Panc1 (cell line): ENCODE results near the gene C16orf74. TPM values are rescaled to one million over a fixed set of nuclear protein-coding genes. Genes with fewer than 3 reads are reported as not detected.

ENCODE experiments used
- ATAC-seq: fragments of 200-7000 bp; cut with Tn5 transposase; 2 replicates; pipeline ENCODE4 v1.9.1; 2020; ENCODE audit warnings: mild to moderate bottlenecking, moderate library complexity
- BruUV-seq: library from RNA; stranded (reverse); fragments of 400-500 nt; replicated peaks from 2 replicates; lab custom pipeline; 2021; lab: Mats Ljungman, UMichigan
- CTCF ChIA-PET: fragments of 300-600 bp; sonication (Branson Sonifier 250); formaldehyde crosslinking; loops from one replicate; lab custom pipeline; 2022; ENCODE audit warnings: antibody characterized with exemption; lab: Charles Lee
- POLR2A ChIA-PET: fragments of 300-600 bp; sonication (Branson Sonifier 250); formaldehyde crosslinking; loops from one replicate; lab custom pipeline; 2022; ENCODE audit warnings: antibody characterized with exemption; lab: Charles Lee
- DNase-seq: peaks from one replicate; pipeline ENCODE4 v3.0.0-alpha.2; 2010; ENCODE audit warnings: low read depth, low spot score
- H3K27ac ChIP-seq: 2 replicates; pipeline ENCODE4 v1.5.1; 2011; ENCODE audit warnings: mild to moderate bottlenecking, low read length, inconsistent platforms
- H3K27me3 ChIP-seq: fragments of 200-500 bp; sonication (Bioruptor generic); 2 replicates; pipeline ENCODE4 v1.6.0; 2014; ENCODE audit warnings: low read length, inconsistent platforms; ENCODE audit not compliant: control insufficient read depth, insufficient read depth
- H3K36me3 ChIP-seq: fragments of 200-500 bp; sonication (Bioruptor generic); 2 replicates; pipeline ENCODE4 v1.5.1; 2014; ENCODE audit warnings: inconsistent platforms, mild to moderate bottlenecking, low read length, moderate library complexity; ENCODE audit not compliant: control insufficient read depth, insufficient read depth
- H3K4me1 ChIP-seq: 2 replicates; pipeline ENCODE4 v1.5.1; 2011; ENCODE audit warnings: inconsistent platforms, mild to moderate bottlenecking, low read length, moderate library complexity; ENCODE audit not compliant: control insufficient read depth, insufficient read depth
- H3K4me3 ChIP-seq, 2 experiments: 2 replicates each; pipeline ENCODE4 v1.5.1; 2011 to 2012; ENCODE audit warnings: low read depth in 2 of 2, low read length in 2 of 2, mild to moderate bottlenecking in 2 of 2, inconsistent platforms in 1 of 2, moderate library complexity in 1 of 2
- H3K9me3 ChIP-seq: fragments of 200-500 bp; sonication (Bioruptor generic); 2 replicates; pipeline ENCODE4 v1.5.1; 2014; ENCODE audit warnings: low read depth, mild to moderate bottlenecking, inconsistent platforms, low read length, moderate library complexity; ENCODE audit not compliant: control insufficient read depth, insufficient read depth
- CTCF ChIP-seq: fragments of 450-650 bp; IDR thresholded peaks from 2 replicates; pipeline ENCODE4 v1.5.1; 2017; ENCODE audit warnings: mild to moderate bottlenecking
- POLR2AphosphoS5 ChIP-seq: IDR thresholded peaks from 2 replicates; pipeline ENCODE4 v1.6.1; 2012; ENCODE audit warnings: mild to moderate bottlenecking, low read depth, low read length, moderate library complexity
- REST ChIP-seq, 2 experiments: IDR thresholded peaks; 2 replicates each; pipeline ENCODE4 v1.6.1; 2011 to 2012; ENCODE audit warnings: low read depth in 2 of 2, control low read depth in 1 of 2, low read length in 1 of 2, mild to moderate bottlenecking in 1 of 2, moderate library complexity in 1 of 2; ENCODE audit not compliant: insufficient read depth in 1 of 2
- SIN3A ChIP-seq: IDR thresholded peaks from 2 replicates; pipeline ENCODE4 v1.6.1; 2012; ENCODE audit warnings: low read depth, mild to moderate bottlenecking, low read length, moderate library complexity, borderline replicate concordance; ENCODE audit not compliant: insufficient read depth
- TCF7L2 ChIP-seq: IDR thresholded peaks from 2 replicates; pipeline ENCODE4 v1.6.1; 2011; ENCODE audit warnings: mild to moderate bottlenecking, low read depth, low read length, inconsistent platforms
- in situ Hi-C: cut with HindIII; loops from 2 replicates; pipeline ENCODE4 v1.10.0; 2016; ENCODE audit warnings: low sequenced_read_pairs, low pct_unique_long_range_greater_than_20kb
- intact Hi-C: fragments of 100-400 bp; cut with micrococcal nuclease; formaldehyde crosslinking; loops from one replicate; pipeline ENCODE4 v1.10.0; 2022; ENCODE audit not compliant: unreplicated experiment
- total RNA-seq: library from RNA; stranded (reverse); gene quantifications from one replicate; pipeline ENCODE4 v1.2.1, GENCODE V29; 2021; ENCODE audit not compliant: unreplicated experiment

C16orf74 gene
- total RNA-seq, 1 experiment from 2014 or later = 1.5 TPM

DNA sequence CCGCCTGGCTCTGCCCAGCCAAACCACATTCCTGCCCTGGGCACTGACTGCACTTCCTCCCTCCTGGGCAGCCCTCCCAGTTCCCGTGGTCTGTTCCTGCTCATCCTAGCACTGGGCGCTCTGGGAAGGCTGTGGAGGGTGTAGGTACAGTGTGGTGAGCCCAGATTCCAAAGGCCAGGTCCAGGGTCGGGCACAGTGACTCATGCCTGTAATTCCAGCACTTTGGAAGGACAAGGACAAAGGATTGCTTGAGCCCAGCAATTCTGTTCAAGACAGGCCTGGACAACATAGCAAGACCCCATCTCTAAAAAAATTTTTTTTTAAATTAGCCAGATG lies 30.6 kb downstream of the C16orf74 start:
- CTCF ChIA-PET = interaction anchor here (0.7 kb wide), 2 partner anchors 21 to 28 kb away, joined by 3 to 8 read pairs; no protein-coding TSS in a partner anchor

GRCh38 chr16:85719605-85720301 lies 31.1 kb downstream of the C16orf74 start:
- H3K36me3 ChIP-seq = no peaks in the 10 kb centered on the region

More for the DNA sequence above, 30.6 kb downstream of the C16orf74 start:
- no peaks in the 10 kb centered on the region for H3K9me3 ChIP-seq
- H3K4me3 ChIP-seq = no peak overlapping the region
- POLR2A ChIA-PET = no interaction called here
- intact Hi-C loops = no loop called here
- no TSS peak for BruUV-seq
- DNase-seq (no peak), ATAC-seq (peak; percentile 37; the same call in 1 of the 2 replicates)
- in situ Hi-C loops = no loop called here
- H3K36me3 ChIP-seq = no peaks in the 10 kb centered on the region
- no peak for TF ChIP-seq TCF7L2
- TF ChIP-seq SIN3A = no peak
- TF ChIP-seq CTCF = no peak
- no peak for TF ChIP-seq POLR2AphosphoS5
- no peak for TF ChIP-seq REST (IDR thresholded peaks at IDR 0.05; ENCODE audit: insufficient read depth in 1 of 2, low read depth in 2 of 2, low read length in 1 of 2)
- no peak overlapping the region for H3K27ac ChIP-seq
- H3K27me3 ChIP-seq = no peaks in the 10 kb centered on the region
- peaks cover 9% of the 10 kb centered on the region; the same call in 1 of the 2 replicates for H3K4me1 ChIP-seq

More at GRCh38 chr16:85719605-85720301, 31.1 kb downstream of the C16orf74 start:
- ChIA-PET POLR2A (no interaction called here), CTCF (interaction anchor here (0.7 kb wide), 2 partner anchors 22 to 28 kb away, joined by 3 to 8 read pairs; no protein-coding TSS in a partner anchor)
- H3K4me1 ChIP-seq = peaks cover 9% of the 10 kb centered on the region; the same call in 1 of the 2 replicates
- no TSS peak for BruUV-seq
- no peak for DNase-seq
- H3K27ac ChIP-seq = no peak overlapping the region
- in situ Hi-C loops = no loop called here
- H3K9me3 ChIP-seq = no peaks in the 10 kb centered on the region
- no peak overlapping the region for H3K4me3 ChIP-seq
- H3K27me3 ChIP-seq = no peaks in the 10 kb centered on the region
- no peak for ATAC-seq
- TF ChIP-seq REST (IDR thresholded peaks at IDR 0.05; ENCODE audit: insufficient read depth in 1 of 2, low read depth in 2 of 2, low read length in 1 of 2) (no peak), TCF7L2 (no peak), CTCF (no peak), POLR2AphosphoS5 (no peak), SIN3A (no peak)
- intact Hi-C loops = loop anchor here (5.0 kb wide), 1 partner anchor 42 kb away; no protein-coding TSS in a partner anchor
